Stimulated activated naive CD8-positive, alpha-beta T cell treated with anti-CD3 and anti-CD28 coated beads, Interleukin-15, amount 100 ng/mL, for 72 hours (primary cell): Measurements from ENCODE around the gene MXRA5.
"Not testable (repeated sequence)": the region's sequence is repeated elsewhere in the genome, so short reads cannot be mapped to it uniquely, and the experiment has no call there.

ENCODE experiments used
- ATAC-seq: fragments of 150-1000 bp; cut with Tn5 transposase; 2 replicates; pipeline ENCODE4 v1.10.0; 2021; ENCODE audit warnings: mild to moderate bottlenecking, moderate library complexity
- DNase-seq, 2 donors: peaks; one replicate each; pipeline ENCODE4 v3.0.0; 2021 to 2022
- H3K27ac Mint-ChIP-seq, 2 donors: one replicate each; pipeline ENCODE4 v1.8.0; 2022; ENCODE audit warnings: mild to moderate bottlenecking in 2 of 2, mixed read lengths in 2 of 2, moderate library complexity in 2 of 2
- H3K27me3 Mint-ChIP-seq: one replicate; pipeline ENCODE4 v1.8.0; 2022; ENCODE audit warnings: mixed read lengths
- H3K4me1 Mint-ChIP-seq: one replicate; pipeline ENCODE4 v1.8.0; 2022; ENCODE audit warnings: mild to moderate bottlenecking, mixed read lengths
- H3K4me3 Mint-ChIP-seq, 2 donors: one replicate each; pipeline ENCODE4 v1.8.0; 2022; ENCODE audit warnings: mild to moderate bottlenecking in 2 of 2, mixed read lengths in 2 of 2, moderate library complexity in 1 of 2
- H3K9me3 Mint-ChIP-seq, 2 donors: one replicate each; pipeline ENCODE4 v1.8.0; 2022; ENCODE audit warnings: mixed read lengths in 2 of 2

Gene MXRA5

GRCh38 chrX:3351276-3351675 is 4.8 kb upstream of the MXRA5 start:
- H3K4me1 Mint-ChIP-seq = no peaks in the 10 kb centered on the region
- H3K27ac Mint-ChIP-seq = no peak overlapping the region
- H3K4me3 Mint-ChIP-seq = no peak overlapping the region
- ATAC-seq = no peak
- DNase-seq = no peak
- H3K9me3 Mint-ChIP-seq = no peaks in the 10 kb centered on the region
- H3K27me3 Mint-ChIP-seq = peaks cover 9% of the 10 kb centered on the region

- no peak overlapping the region for H3K4me3 Mint-ChIP-seq
- H3K9me3 Mint-ChIP-seq = no peaks in the 10 kb centered on the region
- no peak for ATAC-seq
- H3K4me1 Mint-ChIP-seq = no peaks in the 10 kb centered on the region
- DNase-seq = no peak
- H3K27ac Mint-ChIP-seq = no peak overlapping the region
- H3K27me3 Mint-ChIP-seq = peaks cover 33% of the 10 kb centered on the region
Observed at GRCh38 chrX:3348191-3348590, 1.7 kb upstream of the MXRA5 start.

DNA sequence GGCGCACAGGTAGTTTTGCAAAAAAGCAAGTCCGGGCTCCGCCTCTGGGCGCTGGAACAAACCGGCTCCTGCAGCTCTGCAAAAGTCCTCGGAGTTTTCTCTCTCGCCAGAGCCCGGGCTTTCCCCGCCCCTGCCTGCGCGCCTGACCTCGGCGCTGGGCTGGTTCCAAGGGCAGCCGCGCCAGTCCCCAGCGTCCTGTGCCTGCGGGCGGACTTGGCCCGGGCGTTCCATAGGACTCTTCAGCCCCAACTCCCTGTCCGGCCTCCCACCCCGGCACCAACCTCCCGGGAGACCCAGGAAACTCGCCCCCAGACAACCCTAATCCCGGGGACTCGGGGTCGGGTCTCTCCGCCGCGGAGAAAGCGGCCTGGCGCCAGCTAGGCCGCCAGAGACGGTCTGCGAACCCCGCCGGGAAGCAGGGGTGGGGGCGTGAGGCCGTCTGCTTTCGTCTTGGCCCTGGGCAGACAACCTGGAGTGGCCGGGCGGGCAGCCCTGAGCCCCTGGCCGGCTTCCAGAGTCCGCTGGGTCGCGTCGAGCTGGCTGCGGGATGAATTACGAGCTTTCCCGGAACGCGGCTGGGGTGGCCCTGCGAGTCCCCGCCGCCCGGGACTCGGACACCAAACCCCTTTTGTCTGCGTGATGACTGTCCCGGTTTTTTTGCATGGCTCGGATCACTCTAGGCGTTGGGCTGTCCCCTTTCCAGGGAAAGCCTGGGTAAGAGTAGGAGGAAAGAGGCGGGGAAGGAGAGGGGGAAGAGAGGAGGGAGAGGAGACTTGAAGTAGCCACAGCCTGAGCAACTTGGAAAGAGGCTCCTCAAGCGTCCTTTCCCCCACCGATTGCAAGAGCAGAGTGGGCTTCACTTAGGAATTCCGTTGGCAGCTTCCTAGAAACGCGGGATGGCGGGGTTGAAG is 916 bp downstream of the MXRA5 start:
- Mint-ChIP-seq H3K4me1 (no peaks in the 10 kb centered on the region), H3K4me3 (no peak overlapping the region), H3K27me3 (peaks cover 34% of the 10 kb centered on the region), H3K27ac (no peak overlapping the region), H3K9me3 (no peaks in the 10 kb centered on the region)
- DNase-seq (no peak), ATAC-seq (no peak)

GRCh38 chrX:3343569-3343968 is 2.9 kb downstream of the MXRA5 start:
- peaks cover 34% of the 10 kb centered on the region for H3K27me3 Mint-ChIP-seq
- not testable (repeated sequence) for H3K27ac Mint-ChIP-seq, H3K9me3 Mint-ChIP-seq, DNase-seq, ATAC-seq, H3K4me3 Mint-ChIP-seq, H3K4me1 Mint-ChIP-seq

DNA sequence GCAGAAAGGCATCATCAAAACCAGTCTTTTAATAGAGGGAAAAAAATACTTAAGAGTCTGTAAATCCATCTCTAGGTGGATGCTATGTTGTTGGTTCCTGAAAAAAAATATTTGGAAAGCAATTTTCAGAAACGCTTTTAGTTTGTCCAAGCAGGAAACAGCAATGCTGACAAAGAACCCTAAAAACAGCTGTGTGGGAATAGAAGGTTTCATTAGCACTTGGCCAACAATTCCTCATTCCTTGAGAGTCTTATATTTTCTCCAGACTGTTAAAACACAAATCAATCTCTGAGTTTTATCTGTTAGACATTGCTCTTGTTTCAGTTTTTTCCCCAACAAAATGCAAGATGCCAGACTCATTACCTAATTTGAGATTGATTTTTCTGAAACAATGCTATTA is 6.4 kb downstream of the MXRA5 start:
- DNase-seq (no peak), ATAC-seq (no peak)
- Mint-ChIP-seq H3K9me3 (no peaks in the 10 kb centered on the region), H3K27me3 (peaks cover 16% of the 10 kb centered on the region), H3K27ac (no peak overlapping the region), H3K4me3 (no peak overlapping the region), H3K4me1 (no peaks in the 10 kb centered on the region)

DNA sequence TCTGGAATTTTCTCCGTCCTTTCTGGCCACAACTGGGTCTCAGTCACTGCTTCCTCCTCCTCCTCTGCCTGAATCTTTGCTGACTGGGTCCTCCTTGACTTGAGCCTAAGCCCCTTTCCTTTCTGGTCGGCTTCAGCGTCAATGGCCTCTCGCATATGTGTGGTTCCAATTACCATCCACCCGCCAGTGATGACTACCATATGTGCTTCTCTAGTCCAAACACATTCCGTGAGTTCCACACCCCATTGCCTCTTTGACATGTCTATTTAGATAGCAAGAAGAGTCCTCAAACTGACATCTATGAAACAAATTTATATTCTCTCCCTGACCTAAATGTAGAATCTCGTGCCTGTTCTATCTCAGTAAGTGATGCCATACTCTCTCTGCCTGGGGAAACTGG is 19.8 kb downstream of the MXRA5 start:
- Mint-ChIP-seq H3K27me3 (no peaks in the 10 kb centered on the region), H3K4me1 (no peaks in the 10 kb centered on the region), H3K27ac (no peak overlapping the region), H3K4me3 (no peak overlapping the region), H3K9me3 (peaks cover 0 to 7% of the 10 kb centered on the region in 2 donors)
- DNase-seq = no peak
- no peak for ATAC-seq

DNA sequence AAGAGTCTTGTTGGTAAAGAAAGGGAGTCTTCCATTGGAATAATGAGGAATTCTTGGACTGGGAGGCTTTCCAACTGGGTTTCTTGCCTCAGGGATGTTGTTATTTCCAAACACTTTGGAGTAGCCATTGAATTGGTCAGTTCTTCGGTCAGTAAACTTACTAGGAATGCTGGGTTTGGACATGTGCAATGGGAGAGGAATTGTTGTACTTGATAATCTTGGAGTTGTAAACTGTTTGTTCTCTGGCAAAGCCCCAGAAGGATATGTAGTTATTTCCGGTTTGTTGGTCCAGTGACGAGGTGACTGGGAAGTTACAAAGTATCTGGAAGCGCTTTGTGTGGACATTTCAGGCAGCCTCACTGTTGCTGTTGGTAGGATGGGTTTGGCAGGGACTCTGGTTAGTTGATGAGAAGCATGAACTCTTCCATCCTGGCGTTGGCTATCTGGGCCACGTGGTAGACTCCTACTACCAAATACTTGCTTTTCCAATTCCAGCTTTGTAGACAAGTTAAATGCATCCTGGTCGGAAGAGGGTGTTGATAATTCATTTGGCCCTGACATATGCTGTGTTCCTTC is 25.9 kb downstream of the MXRA5 start:
- no peaks in the 10 kb centered on the region for H3K27me3 Mint-ChIP-seq
- ATAC-seq = no peak
- no peak overlapping the region for H3K27ac Mint-ChIP-seq
- DNase-seq = no peak
- H3K9me3 Mint-ChIP-seq = peaks cover 0 to 7% of the 10 kb centered on the region in 2 donors
- H3K4me3 Mint-ChIP-seq = no peak overlapping the region
- H3K4me1 Mint-ChIP-seq = no peaks in the 10 kb centered on the region

DNA sequence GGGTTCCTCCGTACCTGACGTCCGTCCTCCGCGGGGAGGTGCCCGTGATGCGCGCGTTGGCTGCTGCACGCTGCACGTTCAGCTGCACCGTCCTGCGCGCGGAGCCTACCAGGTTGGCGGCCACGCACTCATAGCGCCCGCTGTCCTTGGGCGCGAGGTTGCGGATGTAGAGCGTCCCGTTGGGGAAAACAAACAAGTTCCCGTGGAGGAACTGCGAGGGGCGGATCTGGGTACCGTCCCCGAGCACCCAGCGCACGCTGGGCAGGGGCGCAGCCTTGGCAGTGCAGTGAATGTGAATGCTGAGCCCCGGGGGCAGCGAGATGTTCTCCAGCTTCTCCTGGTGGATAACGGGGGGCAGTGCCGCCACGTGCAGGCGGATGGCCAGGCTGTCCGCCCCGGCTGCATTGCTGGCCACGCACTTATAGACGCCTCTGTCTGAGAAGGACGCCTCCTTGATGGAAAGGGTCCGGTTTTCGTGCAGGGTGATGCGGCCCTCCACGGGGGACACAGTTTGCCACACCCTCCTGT is 29.2 kb downstream of the MXRA5 start:
- ATAC-seq = no peak
- H3K27me3 Mint-ChIP-seq = no peaks in the 10 kb centered on the region

GRCh38 chrX:3312109-3312508 is 34.3 kb downstream of the MXRA5 start:
- DNase-seq (no peak), ATAC-seq (no peak)
- H3K27me3 Mint-ChIP-seq = no peaks in the 10 kb centered on the region
- H3K27ac Mint-ChIP-seq = no peak overlapping the region
- H3K4me1 Mint-ChIP-seq = no peaks in the 10 kb centered on the region
- peaks cover 5 to 7% of the 10 kb centered on the region in 2 donors for H3K9me3 Mint-ChIP-seq
- no peak overlapping the region for H3K4me3 Mint-ChIP-seq

More for the DNA sequence above, 29.2 kb downstream of the MXRA5 start:
- DNase-seq = no peak
- H3K27ac Mint-ChIP-seq = no peak overlapping the region
- no peak overlapping the region for H3K4me3 Mint-ChIP-seq
- no peaks in the 10 kb centered on the region for H3K4me1 Mint-ChIP-seq
- peaks cover 0 to 5% of the 10 kb centered on the region in 2 donors for H3K9me3 Mint-ChIP-seq

GRCh38 chrX:3307881-3308280 is 38.6 kb downstream of the MXRA5 start:
- Mint-ChIP-seq H3K4me1 (no peaks in the 10 kb centered on the region), H3K9me3 (peaks cover 0 to 7% of the 10 kb centered on the region in 2 donors), H3K4me3 (no peak overlapping the region), H3K27ac (no peak overlapping the region), H3K27me3 (no peaks in the 10 kb centered on the region)
- no peak for DNase-seq
- ATAC-seq = no peak

DNA sequence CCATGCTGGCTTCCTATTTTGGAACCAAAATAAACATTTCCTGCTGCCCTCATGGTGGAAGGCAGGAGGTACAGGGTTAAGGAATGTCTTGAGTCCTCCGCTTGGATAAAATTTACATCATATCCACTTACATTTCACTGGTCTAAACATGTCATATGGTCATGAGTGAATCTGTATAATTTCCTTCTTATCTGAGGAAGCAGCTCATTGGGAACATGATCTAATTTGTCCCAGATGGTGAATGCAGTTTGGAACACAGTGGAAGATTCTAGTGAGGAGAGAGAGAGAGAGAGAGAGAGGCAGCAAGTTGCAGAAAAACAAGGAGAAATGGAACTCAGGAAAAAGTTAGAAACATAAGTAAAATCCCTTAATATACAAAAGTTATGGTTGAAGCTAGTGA is 46.8 kb downstream of the MXRA5 start:
- Mint-ChIP-seq H3K27me3 (no peaks in the 10 kb centered on the region), H3K9me3 (no peaks in the 10 kb centered on the region), H3K4me1 (no peaks in the 10 kb centered on the region), H3K4me3 (no peak overlapping the region), H3K27ac (no peak overlapping the region)
- no peak for DNase-seq
- ATAC-seq = no peak

GRCh38 chrX:3295731-3296130 is 50.7 kb downstream of the MXRA5 start:
- Mint-ChIP-seq H3K4me3 (no peak overlapping the region), H3K9me3 (no peaks in the 10 kb centered on the region), H3K27ac (no peak overlapping the region), H3K27me3 (no peaks in the 10 kb centered on the region), H3K4me1 (no peaks in the 10 kb centered on the region)
- ATAC-seq (no peak), DNase-seq (no peak)

DNA sequence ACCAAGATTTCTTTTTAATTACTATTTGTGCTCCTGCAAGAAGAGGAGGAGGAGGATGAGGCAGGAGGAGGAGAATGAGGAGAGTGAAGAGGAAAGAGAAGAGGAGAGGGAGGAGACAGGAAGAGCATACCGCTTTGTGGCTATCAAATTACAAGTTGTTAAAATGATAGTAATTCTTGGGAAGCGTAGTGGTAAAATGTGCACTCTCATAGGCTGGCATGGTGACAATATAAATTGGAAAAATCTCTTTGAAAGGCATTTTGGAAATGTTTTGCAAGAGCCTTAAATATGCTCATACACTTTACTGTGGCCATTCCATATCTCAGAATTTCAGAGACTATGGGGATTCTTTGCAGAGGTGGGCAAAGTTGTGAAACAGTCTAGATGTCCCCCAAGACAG is 53.2 kb downstream of the MXRA5 start:
- no peaks in the 10 kb centered on the region for H3K9me3 Mint-ChIP-seq
- DNase-seq = no peak
- no peaks in the 10 kb centered on the region for H3K27me3 Mint-ChIP-seq
- ATAC-seq = no peak
- no peak overlapping the region for H3K27ac Mint-ChIP-seq
- H3K4me3 Mint-ChIP-seq = no peak overlapping the region
- H3K4me1 Mint-ChIP-seq = no peaks in the 10 kb centered on the region

GRCh38 chrX:3290561-3290960 is 55.9 kb downstream of the MXRA5 start:
- no peaks in the 10 kb centered on the region for H3K4me1 Mint-ChIP-seq
- ATAC-seq = no peak
- no peak for DNase-seq
- no peak overlapping the region for H3K27ac Mint-ChIP-seq
- no peaks in the 10 kb centered on the region for H3K27me3 Mint-ChIP-seq
- no peaks in the 10 kb centered on the region for H3K9me3 Mint-ChIP-seq
- H3K4me3 Mint-ChIP-seq = no peak overlapping the region

- no peak for DNase-seq
- no peaks in the 10 kb centered on the region for H3K4me1 Mint-ChIP-seq
- no peak overlapping the region for H3K27ac Mint-ChIP-seq
- no peaks in the 10 kb centered on the region for H3K9me3 Mint-ChIP-seq
- no peaks in the 10 kb centered on the region for H3K27me3 Mint-ChIP-seq
- H3K4me3 Mint-ChIP-seq = no peak overlapping the region
- no peak for ATAC-seq
Observed at GRCh38 chrX:3286196-3286945, 60.1 kb downstream of the MXRA5 start.

DNA sequence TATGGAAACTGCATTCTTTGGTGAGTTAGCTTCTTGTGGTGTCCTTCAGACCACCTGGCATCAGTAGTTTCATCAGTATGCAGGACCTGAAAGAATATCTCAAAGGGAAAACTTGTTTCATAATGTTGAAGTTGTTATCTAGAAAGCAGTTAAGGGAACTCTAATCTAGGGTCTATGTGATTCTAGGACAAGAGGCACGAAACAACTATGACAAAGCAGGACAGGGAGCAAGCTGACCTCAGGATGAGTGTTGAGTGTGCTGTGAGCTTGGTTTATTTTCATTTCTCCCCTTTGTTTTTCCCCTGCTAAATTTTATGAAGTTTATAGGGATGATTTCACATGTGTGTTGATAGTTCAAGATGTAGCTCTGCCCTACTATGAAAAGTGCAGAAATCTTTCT is 65.7 kb downstream of the MXRA5 start:
- Mint-ChIP-seq H3K27me3 (no peaks in the 10 kb centered on the region), H3K4me1 (no peaks in the 10 kb centered on the region), H3K4me3 (no peak overlapping the region), H3K9me3 (peaks cover 15 to 20% of the 10 kb centered on the region in 2 donors), H3K27ac (no peak overlapping the region)
- DNase-seq = no peak
- no peak for ATAC-seq
